22Rv1 (cell line): ENCODE measurements around the gene FHAD1.

ENCODE experiments used
- ZFX ChIP-seq: fragments of 450-650 bp; IDR thresholded peaks from 2 replicates; pipeline ENCODE4 v1.6.1; 2017; ENCODE audit warnings: antibody characterized with exemption, borderline replicate concordance
- TF ChIP-seq, protein P1 (sequence below): fragments of 450-650 bp; IDR thresholded peaks from 2 replicates; pipeline ENCODE4 v1.5.1; 2017; ENCODE audit warnings: mild to moderate bottlenecking

DNA sequence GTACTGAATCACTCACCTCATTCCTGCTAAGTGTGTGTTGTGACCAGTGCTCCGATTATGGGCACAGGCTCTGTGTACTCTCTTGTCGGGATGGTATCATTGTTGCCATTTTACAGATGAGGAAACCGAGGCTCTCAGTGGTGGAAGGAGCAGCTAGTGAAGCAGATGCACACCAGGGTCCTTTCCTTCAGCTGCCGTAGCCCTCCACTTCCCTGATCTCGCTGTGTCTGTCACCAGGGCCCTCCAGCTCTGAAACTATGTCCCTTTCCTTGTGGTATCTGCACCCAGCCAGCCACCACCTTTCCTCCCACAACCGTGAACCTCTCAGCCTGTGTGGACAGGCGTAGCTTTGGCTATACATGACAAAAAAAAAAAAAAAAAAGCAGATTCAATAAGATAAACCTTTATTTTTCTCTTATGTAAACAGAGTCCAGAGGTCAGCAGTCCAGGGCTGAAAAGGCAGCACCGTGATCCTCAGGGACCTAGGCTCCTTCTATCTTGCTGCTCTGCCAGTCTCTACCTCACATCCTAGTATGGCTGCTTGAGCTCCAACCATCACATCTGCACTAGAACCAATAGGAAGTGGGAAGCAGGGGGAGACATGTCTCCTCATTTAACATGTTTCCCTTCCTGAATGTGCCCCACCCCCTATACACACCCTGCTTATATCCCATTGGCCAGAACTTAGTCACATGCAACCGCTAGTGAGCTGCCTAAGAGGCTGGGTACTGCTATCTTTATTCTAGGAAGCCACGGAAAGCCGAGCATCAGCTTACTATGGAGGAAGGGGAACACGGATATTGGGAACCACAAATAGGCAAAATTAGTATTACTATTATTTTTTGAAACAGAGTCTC, 49.2 kb upstream of the FHAD1 start:
- TF ChIP-seq, protein P1, sequence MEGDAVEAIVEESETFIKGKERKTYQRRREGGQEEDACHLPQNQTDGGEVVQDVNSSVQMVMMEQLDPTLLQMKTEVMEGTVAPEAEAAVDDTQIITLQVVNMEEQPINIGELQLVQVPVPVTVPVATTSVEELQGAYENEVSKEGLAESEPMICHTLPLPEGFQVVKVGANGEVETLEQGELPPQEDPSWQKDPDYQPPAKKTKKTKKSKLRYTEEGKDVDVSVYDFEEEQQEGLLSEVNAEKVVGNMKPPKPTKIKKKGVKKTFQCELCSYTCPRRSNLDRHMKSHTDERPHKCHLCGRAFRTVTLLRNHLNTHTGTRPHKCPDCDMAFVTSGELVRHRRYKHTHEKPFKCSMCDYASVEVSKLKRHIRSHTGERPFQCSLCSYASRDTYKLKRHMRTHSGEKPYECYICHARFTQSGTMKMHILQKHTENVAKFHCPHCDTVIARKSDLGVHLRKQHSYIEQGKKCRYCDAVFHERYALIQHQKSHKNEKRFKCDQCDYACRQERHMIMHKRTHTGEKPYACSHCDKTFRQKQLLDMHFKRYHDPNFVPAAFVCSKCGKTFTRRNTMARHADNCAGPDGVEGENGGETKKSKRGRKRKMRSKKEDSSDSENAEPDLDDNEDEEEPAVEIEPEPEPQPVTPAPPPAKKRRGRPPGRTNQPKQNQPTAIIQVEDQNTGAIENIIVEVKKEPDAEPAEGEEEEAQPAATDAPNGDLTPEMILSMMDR, result no peak
- no peak for TF ChIP-seq ZFX
